H1 (cell line): Measurements from ENCODE around the gene MXRA8. TPM values are rescaled to one million over a fixed set of nuclear protein-coding genes. Genes with fewer than 3 reads are reported as not detected.

Experiments used
- CREB1 ChIP-seq: IDR thresholded peaks from 2 replicates; pipeline ENCODE4 v1.6.1; 2012; ENCODE audit warnings: inconsistent platforms
- HDAC6 ChIP-seq: IDR thresholded peaks from one replicate; pipeline ENCODE4 v1.7.1; 2012; ENCODE audit warnings: low read depth, mild to moderate bottlenecking, inconsistent platforms, low read length, moderate library complexity
- POU5F1 ChIP-seq: IDR thresholded peaks from 2 replicates; pipeline ENCODE4 v1.6.1; 2011; ENCODE audit warnings: low read depth, mild to moderate bottlenecking, low read length, moderate library complexity
- RNF2 ChIP-seq: fragments of 200-900, 300-1000 bp; sonication (generic); IDR thresholded peaks from 2 replicates; pipeline ENCODE4 v1.7.1; 2016; ENCODE audit warnings: borderline replicate concordance, low read depth, mild to moderate bottlenecking, antibody characterized with exemption, low read length; ENCODE audit not compliant: poor library complexity, severe bottlenecking; ENCODE audit errors: missing control alignments
- SAP30 ChIP-seq: fragments of 300-600 bp; sonication (generic); IDR thresholded peaks from 2 replicates; pipeline ENCODE4 v1.7.1; 2012; ENCODE audit warnings: low read length, moderate library complexity, mild to moderate bottlenecking, inconsistent platforms; ENCODE audit not compliant: insufficient read depth, insufficient replicate concordance
- SIX5 ChIP-seq: IDR thresholded peaks from 2 replicates; pipeline ENCODE4 v1.6.1; 2011; ENCODE audit warnings: mild to moderate bottlenecking, low read depth, low read length
- polyA plus RNA-seq, 7 experiments: library from polyadenylated mRNA; depleted of rRNA in 3 of 7; stranded (reverse) in 5 of 7; unstranded in 2 of 7; fragments of >200 nt in 5 of 7; fragments of 200-250 nt in 2 of 7; gene quantifications; 1 replicate in 5 of 7; 2 replicates in 1 of 7; 4 replicates in 1 of 7; pipeline versions ENCODE4 v1.2.1 to v1.2.3, GENCODE V29; 2011 to 2013; ENCODE audit warnings: missing spikeins in 2 of 7, mixed read lengths in 2 of 7
- total RNA-seq: library from RNA; stranded (reverse); fragmentation: NEBNext Ultra II Directional; extraction: Animal tissue kit (Norgen Biotek cat#: 25700); gene quantifications from 2 replicates; pipeline ENCODE4 v1.2.1, GENCODE V29; 2021

Gene MXRA8
- total and polyA plus RNA-seq, 2 of the 8 experiments (the other 6 are each of a cell fraction or from before 2014, with no cell fraction given) = 10.5 to 17.2 TPM

DNA sequence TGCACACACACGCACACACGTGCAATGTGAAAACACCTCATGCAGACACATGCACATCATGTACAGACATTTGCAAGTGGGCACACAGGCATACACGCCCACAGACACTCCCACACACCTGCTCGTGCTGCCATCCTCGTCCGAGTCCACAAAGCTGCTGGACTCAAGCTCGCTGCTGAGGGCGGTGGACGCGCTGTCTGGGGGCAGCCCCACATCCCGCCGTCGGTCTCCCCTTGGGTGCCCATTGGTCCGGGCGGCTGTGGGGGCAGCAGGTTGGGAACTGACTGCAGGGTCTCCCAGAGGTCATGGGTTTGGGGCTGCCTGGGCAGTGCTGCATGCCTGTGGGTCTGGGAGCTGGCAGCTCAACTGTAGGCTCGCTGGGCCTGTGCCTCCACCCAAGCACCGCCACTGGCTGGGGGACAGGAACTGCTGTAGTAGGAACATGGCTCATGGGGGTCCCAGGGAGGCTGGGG lies 16.8 kb downstream of the MXRA8 start (continued):
- TF ChIP-seq SIX5 (no peak), SAP30 (no peak), RNF2 (no peak), CREB1 (no peak), HDAC6 (no peak), POU5F1 (no peak)
